Panc1 (cell line): ENCODE measurements around the gene ATP6V0B. TPM values are rescaled to one million over a fixed set of nuclear protein-coding genes. Genes with fewer than 3 reads are reported as not detected.

Source experiments
- ATAC-seq: fragments of 200-7000 bp; cut with Tn5 transposase; 2 replicates; pipeline ENCODE4 v1.9.1; 2020; ENCODE audit warnings: mild to moderate bottlenecking, moderate library complexity
- BruUV-seq: library from RNA; stranded (reverse); fragments of 400-500 nt; replicated peaks from 2 replicates; lab custom pipeline; 2021; lab: Mats Ljungman, UMichigan
- CTCF ChIA-PET: fragments of 300-600 bp; sonication (Branson Sonifier 250); formaldehyde crosslinking; loops from one replicate; lab custom pipeline; 2022; ENCODE audit warnings: antibody characterized with exemption; lab: Charles Lee
- POLR2A ChIA-PET: fragments of 300-600 bp; sonication (Branson Sonifier 250); formaldehyde crosslinking; loops from one replicate; lab custom pipeline; 2022; ENCODE audit warnings: antibody characterized with exemption; lab: Charles Lee
- DNase-seq: peaks from one replicate; pipeline ENCODE4 v3.0.0-alpha.2; 2010; ENCODE audit warnings: low read depth, low spot score
- H3K27ac ChIP-seq: 2 replicates; pipeline ENCODE4 v1.5.1; 2011; ENCODE audit warnings: mild to moderate bottlenecking, low read length, inconsistent platforms
- H3K27me3 ChIP-seq: fragments of 200-500 bp; sonication (Bioruptor generic); 2 replicates; pipeline ENCODE4 v1.6.0; 2014; ENCODE audit warnings: low read length, inconsistent platforms; ENCODE audit not compliant: control insufficient read depth, insufficient read depth
- H3K36me3 ChIP-seq: fragments of 200-500 bp; sonication (Bioruptor generic); 2 replicates; pipeline ENCODE4 v1.5.1; 2014; ENCODE audit warnings: inconsistent platforms, mild to moderate bottlenecking, low read length, moderate library complexity; ENCODE audit not compliant: control insufficient read depth, insufficient read depth
- H3K4me1 ChIP-seq: 2 replicates; pipeline ENCODE4 v1.5.1; 2011; ENCODE audit warnings: inconsistent platforms, mild to moderate bottlenecking, low read length, moderate library complexity; ENCODE audit not compliant: control insufficient read depth, insufficient read depth
- H3K4me3 ChIP-seq, 2 experiments: 2 replicates each; pipeline ENCODE4 v1.5.1; 2011 to 2012; ENCODE audit warnings: low read depth in 2 of 2, low read length in 2 of 2, mild to moderate bottlenecking in 2 of 2, inconsistent platforms in 1 of 2, moderate library complexity in 1 of 2
- H3K9me3 ChIP-seq: fragments of 200-500 bp; sonication (Bioruptor generic); 2 replicates; pipeline ENCODE4 v1.5.1; 2014; ENCODE audit warnings: low read depth, mild to moderate bottlenecking, inconsistent platforms, low read length, moderate library complexity; ENCODE audit not compliant: control insufficient read depth, insufficient read depth
- CTCF ChIP-seq: fragments of 450-650 bp; IDR thresholded peaks from 2 replicates; pipeline ENCODE4 v1.5.1; 2017; ENCODE audit warnings: mild to moderate bottlenecking
- POLR2AphosphoS5 ChIP-seq: IDR thresholded peaks from 2 replicates; pipeline ENCODE4 v1.6.1; 2012; ENCODE audit warnings: mild to moderate bottlenecking, low read depth, low read length, moderate library complexity
- REST ChIP-seq, 2 experiments: IDR thresholded peaks; 2 replicates each; pipeline ENCODE4 v1.6.1; 2011 to 2012; ENCODE audit warnings: low read depth in 2 of 2, control low read depth in 1 of 2, low read length in 1 of 2, mild to moderate bottlenecking in 1 of 2, moderate library complexity in 1 of 2; ENCODE audit not compliant: insufficient read depth in 1 of 2
- SIN3A ChIP-seq: IDR thresholded peaks from 2 replicates; pipeline ENCODE4 v1.6.1; 2012; ENCODE audit warnings: low read depth, mild to moderate bottlenecking, low read length, moderate library complexity, borderline replicate concordance; ENCODE audit not compliant: insufficient read depth
- TCF7L2 ChIP-seq: IDR thresholded peaks from 2 replicates; pipeline ENCODE4 v1.6.1; 2011; ENCODE audit warnings: mild to moderate bottlenecking, low read depth, low read length, inconsistent platforms
- in situ Hi-C: cut with HindIII; loops from 2 replicates; pipeline ENCODE4 v1.10.0; 2016; ENCODE audit warnings: low sequenced_read_pairs, low pct_unique_long_range_greater_than_20kb
- intact Hi-C: fragments of 100-400 bp; cut with micrococcal nuclease; formaldehyde crosslinking; loops from one replicate; pipeline ENCODE4 v1.10.0; 2022; ENCODE audit not compliant: unreplicated experiment
- total RNA-seq: library from RNA; stranded (reverse); gene quantifications from one replicate; pipeline ENCODE4 v1.2.1, GENCODE V29; 2021; ENCODE audit not compliant: unreplicated experiment

Gene ATP6V0B
- total RNA-seq, 1 experiment from 2014 or later: 134 TPM

GRCh38 chr1:43995984-43996732 lies 21.4 kb downstream of the ATP6V0B start:
- ATAC-seq (no peak), DNase-seq (no peak)
- POLR2A ChIA-PET: no interaction called here
- intact Hi-C loops: no loop called here
- no peaks in the 10 kb centered on the region for H3K36me3 ChIP-seq
- H3K4me1 ChIP-seq: peaks cover 6% of the 10 kb centered on the region
- no peak overlapping the region for H3K4me3 ChIP-seq
- no peaks in the 10 kb centered on the region for H3K27me3 ChIP-seq
- CTCF ChIA-PET: interaction anchor here (0.6 kb wide), 1 partner anchor 17 kb away, joined by 3 read pairs; no protein-coding TSS in a partner anchor
- H3K27ac ChIP-seq: no peak overlapping the region
- in situ Hi-C loops: no loop called here
- no TSS peak for BruUV-seq
- TF ChIP-seq POLR2AphosphoS5 (no peak), SIN3A (no peak), TCF7L2 (no peak), REST (IDR thresholded peaks at IDR 0.05; ENCODE audit: insufficient read depth in 1 of 2, low read depth in 2 of 2, low read length in 1 of 2) (no peak), CTCF (no peak)
- no peaks in the 10 kb centered on the region for H3K9me3 ChIP-seq

GRCh38 chr1:43996733-43997115 lies 22.0 kb downstream of the ATP6V0B start:
- H3K4me1 ChIP-seq: peaks cover 5% of the 10 kb centered on the region; the same call in 1 of the 2 replicates
- in situ Hi-C loops (no loop called here), intact Hi-C loops (no loop called here)
- no peak overlapping the region for H3K4me3 ChIP-seq
- H3K9me3 ChIP-seq: no peaks in the 10 kb centered on the region
- no peak overlapping the region for H3K27ac ChIP-seq
- no peak for ATAC-seq
- H3K27me3 ChIP-seq: no peaks in the 10 kb centered on the region
- BruUV-seq: no TSS peak
- no peaks in the 10 kb centered on the region for H3K36me3 ChIP-seq
- ChIA-PET CTCF (interaction anchor here (0.6 kb wide), 1 partner anchor 17 kb away, joined by 3 read pairs; no protein-coding TSS in a partner anchor), POLR2A (no interaction called here)
- TF ChIP-seq TCF7L2: no peak
- no peak for TF ChIP-seq CTCF
- TF ChIP-seq SIN3A: no peak
- no peak for TF ChIP-seq REST (IDR thresholded peaks at IDR 0.05; ENCODE audit: insufficient read depth in 1 of 2, low read depth in 2 of 2, low read length in 1 of 2)
- TF ChIP-seq POLR2AphosphoS5: no peak
- no peak for DNase-seq
